Smooth muscle cell of the umbilical artery (primary cell): ENCODE measurements around the gene TRAF3. TPM values are rescaled to one million over a fixed set of nuclear protein-coding genes. Genes with fewer than 3 reads are reported as not detected.

Experiments used
- total RNA-seq: library from RNA; depleted of rRNA; stranded (reverse); fragments of >200 nt; gene quantifications from 2 replicates; pipeline ENCODE4 v1.2.3, GENCODE V29; 2014

Gene TRAF3, protein sequence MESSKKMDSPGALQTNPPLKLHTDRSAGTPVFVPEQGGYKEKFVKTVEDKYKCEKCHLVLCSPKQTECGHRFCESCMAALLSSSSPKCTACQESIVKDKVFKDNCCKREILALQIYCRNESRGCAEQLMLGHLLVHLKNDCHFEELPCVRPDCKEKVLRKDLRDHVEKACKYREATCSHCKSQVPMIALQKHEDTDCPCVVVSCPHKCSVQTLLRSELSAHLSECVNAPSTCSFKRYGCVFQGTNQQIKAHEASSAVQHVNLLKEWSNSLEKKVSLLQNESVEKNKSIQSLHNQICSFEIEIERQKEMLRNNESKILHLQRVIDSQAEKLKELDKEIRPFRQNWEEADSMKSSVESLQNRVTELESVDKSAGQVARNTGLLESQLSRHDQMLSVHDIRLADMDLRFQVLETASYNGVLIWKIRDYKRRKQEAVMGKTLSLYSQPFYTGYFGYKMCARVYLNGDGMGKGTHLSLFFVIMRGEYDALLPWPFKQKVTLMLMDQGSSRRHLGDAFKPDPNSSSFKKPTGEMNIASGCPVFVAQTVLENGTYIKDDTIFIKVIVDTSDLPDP
- total RNA-seq = 57.9 and 60.6 TPM in 2 replicates

DNA sequence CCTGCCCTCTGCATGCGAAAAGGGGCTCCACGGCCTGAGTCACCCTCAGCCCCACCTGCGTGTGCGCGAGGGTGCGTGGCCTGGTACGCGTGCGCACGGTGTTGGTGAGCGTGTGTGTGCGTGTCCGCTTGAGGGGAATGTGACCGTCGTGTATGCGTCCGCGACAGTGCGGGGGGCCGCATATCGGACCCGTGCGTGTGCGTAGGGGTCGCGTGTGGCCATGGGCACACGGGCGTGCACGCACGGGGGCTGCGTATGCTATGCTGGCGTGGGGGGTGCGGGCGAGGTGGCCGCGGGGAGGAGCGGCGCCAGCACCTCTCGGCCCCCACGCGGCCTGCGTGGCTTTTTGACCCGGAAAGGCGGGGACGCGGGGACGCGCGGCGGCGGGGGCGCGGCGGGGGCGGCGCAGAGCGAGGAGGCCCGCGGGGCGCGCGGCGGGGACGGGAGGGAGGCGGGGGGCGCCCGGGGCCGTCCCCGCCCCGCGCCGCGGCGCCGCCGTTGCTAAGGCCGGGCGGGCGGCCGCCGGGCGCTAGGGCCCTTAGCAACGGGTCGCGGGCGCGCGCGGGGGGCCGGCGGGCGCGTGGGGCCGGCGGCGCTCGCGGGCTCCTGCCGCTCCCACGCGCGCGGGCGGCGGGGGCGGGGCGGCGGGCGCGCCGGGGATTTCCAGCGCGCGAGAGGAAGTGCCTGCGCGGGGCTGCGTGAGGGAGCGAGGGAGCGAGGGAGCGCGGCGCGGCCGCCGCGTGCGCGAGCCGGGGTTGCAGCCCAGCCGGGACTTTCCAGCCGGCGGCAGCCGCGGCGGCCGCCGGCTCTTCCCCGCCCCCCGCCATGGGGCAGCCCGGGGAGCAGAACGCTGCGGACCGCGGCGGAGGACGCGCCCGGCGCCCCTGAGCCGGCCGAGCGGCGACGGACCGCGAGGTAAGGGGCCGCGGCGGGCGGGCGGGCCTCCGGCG, at the start of gene TRAF3:
TSS of gene TRAF3 (plus strand) at position 689 of the 950 bp plus-strand sequence. CDS start 92,753 bp downstream, outside the sequence.

GRCh38 chr14:102922490-102923200, 145.4 kb downstream of the TRAF3 start, which contains the start of gene AMN:
Gene AMN (plus strand): TSS chr14:102922663. CDS start chr14:102922689, 26 bp downstream.

Other genes starting within 250 kb of the TRAF3 start
- gene RCOR1, start 184.8 kb upstream of the TRAF3 start, total RNA-seq = 11.0 and 20.3 TPM in 2 replicates
- 0.14 and 0.30 TPM in 2 replicates for gene AMN, start 145.2 kb downstream of the TRAF3 start, total RNA-seq